Motor neuron (in vitro differentiated cells): ENCODE results near the gene USP17L26. TPM values are rescaled to one million over a fixed set of nuclear protein-coding genes. Genes with fewer than 3 reads are reported as not detected.

Experiments used
- total RNA-seq, 8 experiments: library from RNA; unstranded; fragments of 300-600 nt; gene quantifications; 2 replicates each; pipeline versions ENCODE4 v1.2.3 to v1.2.4, GENCODE V29; 2022

USP17L26 gene
- total RNA-seq, 8 experiments from 2014 or later, result not detected

Other genes starting within 250 kb of the USP17L26 start
- not detected for gene FAM90A26, start 164.2 kb upstream of the USP17L26 start, total RNA-seq
- gene USP17L10, start 124.0 kb upstream of the USP17L26 start, total RNA-seq, result not detected
- under 1 TPM in 3 of 8 experiments, not detected in 5; 0.24 to 0.33 (median 0.29) TPM for gene USP17L11, start 119.3 kb upstream of the USP17L26 start, total RNA-seq
- gene USP17L12, start 114.5 kb upstream of the USP17L26 start, total RNA-seq, result not detected
- not detected for gene USP17L13, start 109.8 kb upstream of the USP17L26 start, total RNA-seq
- under 1 TPM in 1 of 8 experiments, not detected in 7; 0.13 TPM for gene USP17L15, start 100.3 kb upstream of the USP17L26 start, total RNA-seq
- not detected for gene USP17L17, start 90.8 kb upstream of the USP17L26 start, total RNA-seq
- not detected for gene USP17L18, start 86.0 kb upstream of the USP17L26 start, total RNA-seq
- not detected for gene USP17L19, start 81.3 kb upstream of the USP17L26 start, total RNA-seq
- not detected for gene USP17L20, start 76.5 kb upstream of the USP17L26 start, total RNA-seq
- not detected for gene USP17L21, start 71.8 kb upstream of the USP17L26 start, total RNA-seq
- gene USP17L22, start 67.0 kb upstream of the USP17L26 start, total RNA-seq, result under 1 TPM in 1 of 8 experiments, not detected in 7; 0.19 TPM
- not detected for gene USP17L24, start 9.5 kb upstream of the USP17L26 start, total RNA-seq
- gene USP17L25, start 4.7 kb upstream of the USP17L26 start, total RNA-seq, result not detected
- not detected for gene USP17L5, start 4.7 kb downstream of the USP17L26 start, total RNA-seq
- gene USP17L27, start 9.5 kb downstream of the USP17L26 start, total RNA-seq, result not detected
- not detected for gene USP17L28, start 14.2 kb downstream of the USP17L26 start, total RNA-seq
- not detected for gene USP17L29, start 19.0 kb downstream of the USP17L26 start, total RNA-seq
- not detected for gene USP17L30, start 28.5 kb downstream of the USP17L26 start, total RNA-seq
- not detected for gene DEFB131A, start 109.8 kb downstream of the USP17L26 start, total RNA-seq